ENCODE results near the gene SIRT7. TPM values are rescaled to one million over a fixed set of nuclear protein-coding genes. Genes with fewer than 3 reads are reported as not detected.

Gene SIRT7
- total RNA-seq, 1 donor from 2014 or later: 30.2 TPM

DNA sequence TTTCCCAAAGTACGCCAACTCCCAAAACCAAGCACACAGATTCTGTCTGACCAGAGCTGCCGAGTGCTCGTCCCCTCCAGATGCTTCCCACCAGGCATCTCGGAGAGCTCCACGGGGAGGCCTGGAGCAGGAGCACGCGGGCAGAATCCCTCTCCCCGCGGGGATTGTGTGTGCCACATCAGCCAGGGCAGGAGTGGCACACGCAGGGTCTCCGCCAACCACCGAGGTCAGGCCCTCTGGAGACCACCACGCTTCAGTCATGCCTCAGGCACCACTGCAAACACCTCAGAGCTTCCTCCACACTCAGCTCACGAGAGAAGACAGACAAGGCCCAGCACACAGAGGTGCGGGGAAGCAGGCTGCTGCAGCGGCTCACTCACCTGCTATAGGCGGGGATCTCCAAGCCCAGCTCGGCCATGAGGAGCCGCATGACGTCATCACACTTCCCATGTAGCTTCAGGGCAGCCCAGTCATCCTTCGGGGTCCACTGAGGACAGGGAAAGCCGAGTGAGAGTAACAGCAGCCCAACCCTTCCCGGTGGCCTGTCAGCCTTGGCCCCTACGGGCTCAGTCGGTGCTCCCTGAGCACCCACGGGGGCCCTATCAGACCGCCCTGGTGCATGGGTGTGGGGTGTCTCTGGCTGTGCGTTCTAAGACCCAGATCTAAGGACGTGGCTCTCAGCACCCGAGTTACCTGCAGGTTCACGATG lies 4.4 kb downstream of the SIRT7 start:
- H3K4me1 ChIP-seq (ENCODE audit: insufficient read depth, low read length): peaks cover 18% of the 10 kb centered on the region
- no peak for FAIRE-seq
- no peak overlapping the region for H3K27ac ChIP-seq (ENCODE audit: low read depth, low read length)
- H4K20me1 ChIP-seq (ENCODE audit: insufficient read depth, low read length): peaks cover 74% of the 10 kb centered on the region
- no peak overlapping the region for H2AFZ ChIP-seq (ENCODE audit: low read depth, low read length)
- no peak overlapping the region for H3K4me3 ChIP-seq (ENCODE audit: insufficient read depth, low read depth, low read length)
- H3K79me2 ChIP-seq (ENCODE audit: insufficient read depth, low read length): peaks cover 37% of the 10 kb centered on the region
- H3K9ac ChIP-seq (ENCODE audit: low read length): no peak overlapping the region
- TF ChIP-seq, protein P1, sequence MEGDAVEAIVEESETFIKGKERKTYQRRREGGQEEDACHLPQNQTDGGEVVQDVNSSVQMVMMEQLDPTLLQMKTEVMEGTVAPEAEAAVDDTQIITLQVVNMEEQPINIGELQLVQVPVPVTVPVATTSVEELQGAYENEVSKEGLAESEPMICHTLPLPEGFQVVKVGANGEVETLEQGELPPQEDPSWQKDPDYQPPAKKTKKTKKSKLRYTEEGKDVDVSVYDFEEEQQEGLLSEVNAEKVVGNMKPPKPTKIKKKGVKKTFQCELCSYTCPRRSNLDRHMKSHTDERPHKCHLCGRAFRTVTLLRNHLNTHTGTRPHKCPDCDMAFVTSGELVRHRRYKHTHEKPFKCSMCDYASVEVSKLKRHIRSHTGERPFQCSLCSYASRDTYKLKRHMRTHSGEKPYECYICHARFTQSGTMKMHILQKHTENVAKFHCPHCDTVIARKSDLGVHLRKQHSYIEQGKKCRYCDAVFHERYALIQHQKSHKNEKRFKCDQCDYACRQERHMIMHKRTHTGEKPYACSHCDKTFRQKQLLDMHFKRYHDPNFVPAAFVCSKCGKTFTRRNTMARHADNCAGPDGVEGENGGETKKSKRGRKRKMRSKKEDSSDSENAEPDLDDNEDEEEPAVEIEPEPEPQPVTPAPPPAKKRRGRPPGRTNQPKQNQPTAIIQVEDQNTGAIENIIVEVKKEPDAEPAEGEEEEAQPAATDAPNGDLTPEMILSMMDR (IDR thresholded peaks at IDR 0.05; ENCODE audit: insufficient read depth, low read depth, low read length): no peak
- TF ChIP-seq EZH2 (IDR thresholded peaks at IDR 0.05; ENCODE audit: insufficient read depth, low read length): no peak
- Mint-ChIP-seq H3K4me3 (ENCODE audit: unreplicated experiment) (peak overlapping the region; percentile 70), H3K36me3 (ENCODE audit: low read depth, unreplicated experiment) (peaks cover 12% of the 10 kb centered on the region), H3K9me3 (ENCODE audit: unreplicated experiment) (peaks cover 1% of the 10 kb centered on the region), H3K4me1 (ENCODE audit: low read depth, unreplicated experiment) (peaks cover 9% of the 10 kb centered on the region), H3K27me3 (ENCODE audit: low read depth, unreplicated experiment) (no peaks in the 10 kb centered on the region), H3K27ac (ENCODE audit: unreplicated experiment) (peak overlapping the region; percentile 72)
- no peaks in the 10 kb centered on the region for H3K9me3 ChIP-seq (ENCODE audit: insufficient read depth, low read depth, low read length)
- peaks cover 6% of the 10 kb centered on the region for H3K36me3 ChIP-seq (ENCODE audit: insufficient read depth, low read length)
- no peak for DNase-seq (ENCODE audit: low read depth)
- H3K27me3 ChIP-seq (ENCODE audit: insufficient read depth, low read length): no peaks in the 10 kb centered on the region
- H3K4me2 ChIP-seq (ENCODE audit: low read length): no peak overlapping the region

DNA sequence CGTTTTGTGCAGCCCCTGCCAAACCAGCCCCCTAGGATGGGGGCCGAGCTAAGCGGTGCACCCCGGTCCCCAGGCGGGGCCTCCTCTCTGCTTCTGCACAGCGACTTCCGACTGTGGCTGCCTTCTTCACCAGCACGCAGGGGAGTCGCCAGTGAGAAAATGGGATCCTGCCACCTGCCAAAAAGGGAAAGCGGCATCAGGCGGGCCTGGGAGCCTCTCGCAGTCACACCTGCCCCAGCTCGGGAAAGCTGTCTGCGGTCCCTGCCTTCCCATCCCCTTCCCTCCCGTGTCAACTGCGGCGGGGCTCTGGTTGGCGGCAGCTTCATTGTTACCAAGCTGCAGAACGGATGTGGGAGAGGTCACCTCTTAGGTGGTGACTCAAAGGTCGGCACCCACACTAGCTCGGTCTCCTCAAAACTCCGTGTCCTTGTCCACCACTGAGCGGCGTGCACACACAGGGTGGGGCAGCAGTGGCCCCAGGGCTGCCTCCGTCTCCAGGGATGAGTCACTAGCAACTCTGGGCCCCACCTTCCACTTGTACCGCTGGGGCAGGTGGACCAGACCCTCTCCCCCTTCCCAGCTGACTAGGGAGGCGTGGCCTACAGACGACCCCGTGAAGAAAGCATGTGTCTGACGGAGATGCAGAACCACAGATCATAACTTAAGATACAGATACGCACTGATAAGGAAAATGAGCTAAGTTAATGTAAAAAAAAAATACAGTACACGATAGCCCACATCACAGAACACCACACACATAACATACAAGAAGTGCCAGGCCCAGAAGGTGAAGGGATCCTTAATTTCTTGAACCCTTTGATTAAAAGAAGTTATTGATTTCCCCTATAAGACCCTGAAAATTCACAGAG lies 5.3 kb downstream of the SIRT7 start:
- Histone ChIP-seq H4K20me1 (ENCODE audit: insufficient read depth, low read length) (peaks cover 70% of the 10 kb centered on the region), H3K4me1 (ENCODE audit: insufficient read depth, low read length) (peaks cover 18% of the 10 kb centered on the region), H3K4me3 (ENCODE audit: insufficient read depth, low read depth, low read length) (no peak overlapping the region), H3K27ac (ENCODE audit: low read depth, low read length) (no peak overlapping the region), H3K4me2 (ENCODE audit: low read length) (no peak overlapping the region), H3K27me3 (ENCODE audit: insufficient read depth, low read length) (no peaks in the 10 kb centered on the region), H2AFZ (ENCODE audit: low read depth, low read length) (no peak overlapping the region), H3K79me2 (ENCODE audit: insufficient read depth, low read length) (peaks cover 31% of the 10 kb centered on the region), H3K9ac (ENCODE audit: low read length) (no peak overlapping the region), H3K9me3 (ENCODE audit: insufficient read depth, low read depth, low read length) (no peaks in the 10 kb centered on the region), H3K36me3 (ENCODE audit: insufficient read depth, low read length) (peaks cover 6% of the 10 kb centered on the region)
- FAIRE-seq (no peak), DNase-seq (ENCODE audit: low read depth) (no peak)
- Mint-ChIP-seq H3K27ac (ENCODE audit: unreplicated experiment) (peak overlapping the region; percentile 72), H3K36me3 (ENCODE audit: low read depth, unreplicated experiment) (peaks cover 12% of the 10 kb centered on the region), H3K4me3 (ENCODE audit: unreplicated experiment) (peak overlapping the region; percentile 70), H3K27me3 (ENCODE audit: low read depth, unreplicated experiment) (no peaks in the 10 kb centered on the region), H3K4me1 (ENCODE audit: low read depth, unreplicated experiment) (peaks cover 9% of the 10 kb centered on the region), H3K9me3 (ENCODE audit: unreplicated experiment) (peaks cover 1% of the 10 kb centered on the region)
- TF ChIP-seq, protein P1 (IDR thresholded peaks at IDR 0.05; ENCODE audit: insufficient read depth, low read depth, low read length): no peak
